HG03135 (cell line): ENCODE results near the gene TP53TG5.

Experiments
- ATAC-seq: cut with Tn5 transposase; IDR thresholded peaks from one replicate; pipeline ENCODE4 v1.9.1; 2021; ENCODE audit warnings: mild to moderate bottlenecking, moderate library complexity; ENCODE audit not compliant: unreplicated experiment

TP53TG5 gene

DNA sequence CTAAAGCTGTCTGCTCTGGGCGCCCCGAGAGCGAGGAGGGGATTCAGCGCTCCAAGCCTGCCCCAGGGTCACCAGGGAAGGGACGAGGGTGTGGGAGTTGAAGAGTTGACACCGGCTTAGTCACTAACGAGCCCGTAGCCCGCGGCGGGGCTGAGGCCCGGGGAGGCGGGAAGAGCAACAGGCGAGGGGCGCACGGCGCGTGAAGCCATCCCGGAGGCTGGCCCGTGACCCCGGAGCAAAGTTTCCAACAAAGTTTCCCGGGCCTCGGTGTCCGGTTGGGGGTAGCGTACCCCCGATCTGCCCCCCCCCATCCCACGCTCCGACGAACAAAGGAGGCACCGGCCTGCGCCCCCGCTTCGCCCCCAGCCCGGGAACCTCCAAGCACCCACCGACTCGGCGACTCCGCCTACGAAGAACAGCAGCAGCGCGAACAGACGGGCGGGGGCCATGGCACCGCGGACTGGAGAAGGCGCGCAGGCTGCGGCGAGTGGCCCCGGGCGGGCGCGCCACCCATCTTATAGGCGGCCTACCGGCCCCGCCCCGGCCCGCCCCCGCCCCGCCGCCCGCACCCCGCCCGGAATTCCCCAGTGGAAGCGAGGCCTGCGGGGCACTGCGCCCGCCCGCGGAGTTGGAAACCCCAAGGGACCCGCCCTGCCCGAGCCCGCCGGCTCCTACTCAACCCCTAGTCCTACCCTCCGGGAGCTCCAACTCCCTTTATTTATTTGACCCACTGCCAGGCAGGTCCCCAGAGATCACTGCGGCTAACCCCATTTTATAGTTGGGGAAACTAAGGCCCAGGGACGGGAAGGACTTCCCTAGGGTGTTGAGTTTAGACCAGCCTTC, 30.0 kb downstream of the TP53TG5 start, which contains the start of gene SDC4:
Gene SDC4, minus strand, starts transcription at position 489 of the 843 bp plus-strand sequence. Its CDS starts 40 bp downstream, at position 449.
- ATAC-seq, result no peak

DNA sequence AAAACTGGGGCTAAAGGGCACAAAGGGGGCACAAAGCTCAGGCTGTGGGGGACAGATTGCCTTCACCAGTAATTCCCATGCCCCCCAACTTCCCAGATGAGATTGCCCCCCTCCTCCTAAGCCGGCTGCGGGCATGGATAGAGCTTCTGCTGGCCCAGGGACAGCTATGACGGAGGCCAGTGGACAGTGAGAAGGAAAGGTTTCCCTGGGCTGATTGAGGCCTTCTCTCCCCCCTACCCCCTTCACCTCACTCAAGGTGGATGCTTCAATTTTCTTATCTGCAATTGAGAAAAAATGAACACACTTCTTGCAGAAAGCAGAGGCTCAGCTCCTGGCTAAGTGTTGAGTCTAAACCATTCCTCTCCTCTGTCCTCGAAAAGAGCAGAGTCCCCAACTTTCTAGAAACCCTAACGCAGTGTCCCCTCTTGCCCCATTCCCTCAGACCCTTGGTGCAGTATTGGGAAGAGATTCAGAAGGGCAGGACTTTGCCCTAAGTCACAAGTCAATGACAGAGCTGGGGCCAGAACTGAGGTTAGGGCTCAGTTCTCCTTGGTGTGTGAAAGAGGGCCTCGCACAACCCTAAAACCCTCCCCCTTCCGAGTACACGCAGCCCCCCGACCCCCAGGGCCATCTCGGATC, 30.7 kb downstream of the TP53TG5 start:
- no peak for ATAC-seq

DNA sequence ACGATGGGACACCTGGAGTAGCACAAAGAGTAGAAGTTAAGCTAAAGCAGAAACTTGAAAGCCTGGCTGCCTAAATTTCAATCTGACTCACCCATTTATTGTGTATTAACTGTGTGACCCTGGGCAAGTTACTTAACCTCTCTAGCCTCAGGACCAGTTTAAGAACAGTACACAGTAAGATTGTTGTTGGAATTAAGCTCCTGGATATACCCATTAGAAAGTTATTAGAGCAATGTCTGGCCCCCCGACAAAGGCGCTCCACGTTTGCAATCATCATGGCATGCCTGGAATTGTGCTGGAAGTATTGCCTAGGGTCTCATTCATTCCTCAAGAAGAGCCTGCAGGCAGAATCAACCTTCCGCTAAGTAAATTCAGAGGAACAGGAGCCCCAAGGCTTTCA, 31.3 kb downstream of the TP53TG5 start:
- no peak for ATAC-seq

DNA sequence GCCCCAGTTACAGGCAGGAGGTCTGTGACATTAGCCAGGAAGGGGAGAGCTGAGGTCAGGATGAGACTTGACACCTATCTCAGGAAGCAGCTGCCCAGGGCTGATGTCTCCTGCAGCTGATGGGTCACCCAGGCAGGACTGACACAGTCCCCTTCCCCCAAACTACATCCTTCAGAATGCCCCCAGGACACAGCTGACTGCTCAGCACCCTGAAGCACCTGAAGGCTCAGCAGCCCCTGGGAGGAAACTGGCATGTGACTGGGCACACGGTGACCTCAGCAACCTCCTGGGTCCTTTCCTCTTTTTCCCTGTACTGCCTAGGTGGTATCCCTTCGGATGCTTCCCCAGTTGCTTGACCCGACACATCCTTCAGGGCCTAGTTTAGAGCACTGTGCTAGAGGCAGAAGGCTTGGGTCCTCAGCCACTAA, 31.8 kb downstream of the TP53TG5 start:
- no peak for ATAC-seq

DNA sequence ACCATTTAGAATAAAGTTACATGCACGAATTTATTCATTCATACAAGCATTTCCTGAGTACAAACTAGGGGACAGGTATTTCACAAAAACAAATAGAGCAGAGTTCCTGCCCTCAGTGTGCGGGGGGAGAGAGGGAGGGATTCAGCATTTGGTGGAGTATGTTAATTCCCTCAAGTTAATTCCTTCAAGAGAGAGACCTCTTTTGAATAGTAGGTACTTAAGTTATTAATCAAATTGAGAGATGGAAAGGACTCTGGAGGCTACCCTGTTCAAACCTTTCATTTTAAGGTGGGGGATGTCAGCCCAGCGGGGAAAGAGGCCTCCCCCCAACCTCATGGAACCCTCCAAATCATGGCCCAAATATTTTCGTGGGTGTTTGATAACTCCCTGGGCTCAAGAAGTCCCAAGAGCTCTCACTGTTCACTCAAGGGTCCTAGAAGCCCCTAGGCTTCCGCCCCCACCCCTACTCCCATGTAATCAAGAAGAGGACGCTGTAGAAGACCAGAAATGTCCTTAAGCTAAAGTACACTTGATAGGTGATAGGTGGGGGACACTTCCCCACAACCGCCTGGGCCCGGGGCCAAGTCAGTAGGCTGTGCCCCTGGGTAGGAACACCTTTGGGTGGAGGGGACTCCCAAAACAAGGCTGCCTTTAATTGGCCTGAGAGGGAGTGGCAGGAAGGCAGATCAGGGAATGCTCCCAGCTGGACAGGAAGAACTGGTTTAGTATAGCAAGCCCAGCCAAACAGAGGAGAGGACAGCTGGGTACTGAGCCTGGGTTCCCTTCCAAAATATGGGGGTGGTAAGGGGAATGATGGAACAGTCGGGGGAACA, 32.8 kb downstream of the TP53TG5 start:
- ATAC-seq, result no peak

DNA sequence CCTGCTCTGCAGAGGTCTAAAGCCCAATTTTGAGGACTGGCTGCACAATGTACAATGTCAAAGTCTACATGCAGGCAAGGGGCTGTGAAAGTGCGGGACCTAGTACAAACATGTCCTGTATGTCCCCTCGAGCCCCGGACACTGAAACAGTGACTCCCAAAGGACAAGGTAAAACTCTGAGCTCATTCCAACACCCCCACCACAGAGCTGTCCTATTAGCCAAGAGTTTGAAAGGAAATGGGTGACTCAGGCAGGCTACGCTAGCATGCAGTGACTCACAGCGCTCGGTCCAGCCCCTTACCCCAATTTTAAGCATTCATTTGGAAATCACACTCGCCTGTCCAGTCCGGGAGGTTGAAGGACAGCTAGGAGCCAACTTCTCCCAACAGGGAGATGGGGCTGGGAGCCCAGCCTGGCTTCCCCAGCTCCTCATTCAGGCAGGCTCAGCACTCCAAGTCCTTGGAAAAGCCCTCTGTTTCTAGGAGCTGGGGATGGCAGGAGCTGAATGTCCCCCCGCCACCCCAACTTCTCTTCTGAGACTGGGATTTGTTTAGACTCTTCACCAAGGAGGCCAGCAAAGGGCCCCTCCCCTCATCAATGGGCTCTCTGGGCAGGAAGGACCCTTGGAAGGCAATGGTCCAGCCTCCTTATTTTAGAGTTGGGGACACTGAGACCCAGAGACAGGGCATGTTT, 33.8 kb downstream of the TP53TG5 start:
- ATAC-seq, result no peak

DNA sequence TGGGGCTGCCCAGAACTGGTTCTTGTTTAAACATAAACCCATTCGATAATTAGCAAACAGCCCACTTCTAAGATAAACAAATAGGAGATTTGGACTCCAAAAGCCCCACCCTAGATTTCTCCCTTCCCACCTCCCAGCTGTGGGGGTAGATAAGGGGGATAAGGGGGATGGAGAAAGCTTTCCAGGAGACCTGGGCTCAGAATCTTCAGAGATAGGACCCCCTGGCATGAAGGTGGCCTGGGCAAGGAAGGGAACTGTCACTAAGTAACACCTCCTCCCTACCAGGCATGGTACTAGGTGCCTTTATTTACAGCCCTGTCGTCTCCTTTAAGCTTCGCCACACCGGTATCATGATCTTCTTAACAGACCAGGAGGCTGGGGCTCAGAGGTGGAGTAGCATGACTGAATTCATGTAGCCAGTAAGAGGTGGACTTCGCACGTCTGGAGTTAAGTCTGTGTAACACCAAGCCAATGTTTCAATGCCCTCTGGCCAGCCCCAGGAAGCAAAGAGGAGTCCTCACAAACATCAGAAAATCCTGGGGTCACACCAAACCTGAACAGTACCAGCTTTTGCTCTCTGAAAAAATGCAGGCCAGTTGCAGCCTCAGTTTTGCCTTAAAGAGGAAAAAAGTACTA, 34.5 kb downstream of the TP53TG5 start:
- ATAC-seq, result no peak

DNA sequence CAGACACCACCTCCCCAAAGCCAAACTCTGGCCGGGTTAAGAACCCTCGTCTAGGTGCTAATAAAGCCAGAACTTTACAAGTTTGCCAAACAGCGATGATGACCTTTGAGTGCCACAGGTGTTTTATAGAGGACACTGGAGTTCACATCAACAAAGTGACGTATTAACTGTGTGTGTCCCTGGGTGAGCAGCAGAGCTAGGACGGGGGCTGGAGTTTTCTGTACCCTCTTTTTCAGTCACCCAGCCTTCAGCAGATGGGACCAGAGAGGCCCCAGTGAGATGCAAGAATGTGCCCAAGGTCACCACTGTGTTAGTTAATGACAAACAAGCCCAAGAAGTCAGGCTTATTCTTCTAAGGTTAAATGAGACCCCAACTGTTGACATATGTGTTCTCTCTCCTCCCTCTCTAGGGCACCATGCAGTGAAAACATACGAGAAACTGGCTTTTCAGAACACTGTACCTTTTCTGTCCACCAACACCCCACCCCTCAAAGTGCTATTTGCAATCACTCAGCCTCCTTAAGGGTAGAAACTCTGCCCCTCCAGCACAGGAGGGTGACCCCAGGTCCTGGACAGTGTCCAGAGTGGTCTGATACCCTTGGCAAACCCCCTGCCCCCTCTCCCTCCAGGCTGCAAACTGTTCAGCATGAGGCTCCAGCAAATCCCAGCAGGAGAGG, 35.1 kb downstream of the TP53TG5 start:
- ATAC-seq, result no peak

DNA sequence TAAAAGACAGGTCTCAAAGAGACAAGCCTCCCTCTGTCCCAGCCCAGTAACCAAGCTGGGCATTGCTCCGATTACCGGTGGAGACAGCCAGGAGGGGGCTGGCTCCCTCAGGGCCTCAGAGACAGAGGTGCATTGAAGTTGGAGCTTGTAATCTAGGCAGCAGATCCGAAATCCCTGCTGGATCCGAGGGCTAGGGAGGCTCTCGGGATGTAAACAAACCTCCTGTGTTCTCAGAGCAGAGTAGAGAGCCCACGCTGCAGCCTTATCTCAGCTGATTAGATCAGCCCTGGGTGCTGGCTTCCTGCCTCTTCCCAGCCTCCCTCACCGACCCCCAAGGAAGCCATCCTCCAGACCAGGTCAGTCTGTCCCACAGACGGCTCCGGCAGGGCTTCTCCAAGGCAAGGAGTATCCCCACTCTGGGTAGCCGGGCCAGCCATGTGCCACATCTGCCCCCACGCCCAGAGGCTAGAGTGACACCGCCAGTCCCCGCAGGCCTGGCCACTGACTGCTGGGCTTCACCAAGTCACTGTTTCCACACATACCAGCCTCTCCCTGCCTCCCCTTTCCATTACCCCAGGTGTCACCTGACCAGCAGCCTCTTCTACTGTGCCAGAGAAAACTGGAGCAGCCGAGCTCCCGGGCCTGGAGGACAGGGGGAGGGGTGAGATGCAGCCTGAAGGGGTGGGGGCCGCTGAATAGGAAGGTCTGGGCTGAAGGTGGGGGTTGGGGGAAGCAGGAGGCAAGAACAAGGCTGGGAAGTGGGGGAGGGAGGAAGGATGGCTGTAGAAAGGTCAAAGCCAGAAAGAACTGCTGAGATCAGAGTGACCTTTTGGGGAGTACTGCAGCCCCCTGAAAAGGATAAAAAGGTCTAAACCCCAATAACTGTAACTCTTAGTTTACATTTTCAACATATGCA, 35.9 kb downstream of the TP53TG5 start:
- ATAC-seq, result no peak

DNA sequence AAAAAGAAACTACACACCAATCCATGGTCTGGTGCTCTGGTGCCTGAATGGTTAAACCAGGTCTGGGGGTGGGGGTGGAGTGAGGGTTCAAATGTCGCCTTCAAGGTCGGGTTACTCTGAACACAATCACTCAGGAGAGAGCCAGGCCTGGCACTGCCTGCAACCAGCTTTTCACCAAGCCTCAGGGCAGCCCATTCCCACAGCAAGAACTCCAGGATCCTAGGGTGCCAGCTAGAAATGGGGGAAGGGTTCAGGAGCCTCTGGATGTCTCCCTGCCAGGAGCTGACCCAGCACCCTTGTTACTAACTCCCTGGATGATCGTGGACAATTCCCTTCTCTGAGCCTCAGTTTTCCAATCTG, 36.6 kb downstream of the TP53TG5 start:
- ATAC-seq, result no peak

DNA sequence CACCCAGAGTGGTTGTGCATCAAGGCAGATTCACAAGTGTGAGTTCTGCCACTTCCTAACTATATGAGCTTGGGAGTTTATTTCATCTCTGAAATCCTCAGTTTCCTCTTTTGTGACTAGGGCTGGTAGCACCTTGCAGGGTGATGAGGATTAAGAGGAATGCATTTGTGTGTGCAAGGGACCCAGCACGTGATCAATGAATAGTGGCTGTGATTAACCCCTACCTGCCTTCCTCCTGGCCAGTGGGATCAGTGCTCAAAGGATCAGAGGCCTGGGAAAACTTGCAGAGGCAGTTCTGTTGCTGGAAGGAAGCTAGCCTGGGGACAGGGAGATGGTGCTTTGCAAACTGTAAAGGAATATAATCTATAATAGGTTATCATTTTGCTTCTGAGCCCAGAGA, 37.2 kb downstream of the TP53TG5 start:
- ATAC-seq, result no peak

DNA sequence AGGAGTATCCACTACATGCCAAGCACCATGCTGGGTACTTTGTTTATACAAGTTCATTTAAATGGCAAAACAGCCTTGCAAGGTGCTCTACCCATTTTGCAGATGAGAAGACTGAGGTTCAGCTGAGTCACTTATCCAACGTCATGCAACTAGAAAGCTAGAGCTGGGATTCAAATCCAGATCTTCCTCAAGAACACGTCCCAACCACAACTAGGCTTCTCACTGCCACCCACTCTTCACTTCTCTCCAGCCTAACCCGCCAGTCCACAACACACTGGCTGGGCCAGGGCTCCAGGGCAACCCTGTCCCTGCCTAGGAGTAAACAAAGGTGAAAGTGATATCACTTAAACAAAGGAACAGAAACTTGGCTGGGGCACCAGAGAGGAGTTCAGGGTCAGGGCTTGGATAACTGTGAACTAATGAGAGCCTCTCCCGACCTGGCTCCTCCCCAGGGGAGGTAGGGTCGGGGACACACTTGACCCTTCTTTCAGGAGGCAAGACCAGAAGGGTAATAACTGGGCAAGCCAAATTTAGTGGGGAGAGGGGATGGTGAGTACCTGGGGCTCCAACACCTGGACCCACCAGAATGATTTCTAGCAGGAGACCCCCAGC, 37.8 kb downstream of the TP53TG5 start:
- no peak for ATAC-seq

DNA sequence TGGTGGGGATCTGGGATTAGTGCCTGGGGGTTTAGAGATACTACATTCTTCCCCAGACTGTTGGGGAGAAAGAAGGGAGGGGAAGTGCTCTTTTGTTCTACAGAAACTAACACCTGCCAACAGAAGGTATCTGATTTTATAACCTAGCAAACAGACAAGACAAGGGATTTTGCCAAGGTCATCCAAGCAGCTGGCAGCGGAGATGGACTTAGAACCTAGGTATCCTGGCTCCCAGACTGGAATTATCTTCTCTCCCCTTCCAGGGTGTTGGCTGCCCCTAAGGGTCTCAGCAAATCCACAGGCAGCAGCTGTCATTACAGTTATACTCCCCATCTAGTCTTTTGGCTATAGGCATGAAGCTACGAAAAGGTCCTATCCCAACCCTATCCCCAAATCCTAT, 38.3 kb downstream of the TP53TG5 start:
- ATAC-seq, result no peak

DNA sequence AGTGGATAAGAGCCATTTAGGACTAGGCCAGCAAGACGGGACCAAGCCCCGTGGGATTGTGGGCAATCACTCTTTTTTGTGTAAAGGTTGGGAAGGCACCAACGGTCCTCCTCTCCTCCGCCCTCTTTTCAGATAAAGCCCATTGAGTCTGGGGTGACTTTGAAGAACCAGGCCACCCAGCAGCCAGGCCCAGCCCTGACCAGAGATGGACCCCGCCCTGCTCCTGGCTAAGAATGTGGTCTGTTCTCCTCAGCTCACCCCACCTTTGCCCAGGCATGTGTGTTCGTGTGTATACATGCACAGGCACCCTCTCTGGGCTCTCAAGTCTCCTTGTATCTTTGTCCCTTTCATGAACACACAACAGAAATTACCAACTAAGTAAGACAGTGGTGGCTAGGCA, 39.0 kb downstream of the TP53TG5 start:
- no peak for ATAC-seq

DNA sequence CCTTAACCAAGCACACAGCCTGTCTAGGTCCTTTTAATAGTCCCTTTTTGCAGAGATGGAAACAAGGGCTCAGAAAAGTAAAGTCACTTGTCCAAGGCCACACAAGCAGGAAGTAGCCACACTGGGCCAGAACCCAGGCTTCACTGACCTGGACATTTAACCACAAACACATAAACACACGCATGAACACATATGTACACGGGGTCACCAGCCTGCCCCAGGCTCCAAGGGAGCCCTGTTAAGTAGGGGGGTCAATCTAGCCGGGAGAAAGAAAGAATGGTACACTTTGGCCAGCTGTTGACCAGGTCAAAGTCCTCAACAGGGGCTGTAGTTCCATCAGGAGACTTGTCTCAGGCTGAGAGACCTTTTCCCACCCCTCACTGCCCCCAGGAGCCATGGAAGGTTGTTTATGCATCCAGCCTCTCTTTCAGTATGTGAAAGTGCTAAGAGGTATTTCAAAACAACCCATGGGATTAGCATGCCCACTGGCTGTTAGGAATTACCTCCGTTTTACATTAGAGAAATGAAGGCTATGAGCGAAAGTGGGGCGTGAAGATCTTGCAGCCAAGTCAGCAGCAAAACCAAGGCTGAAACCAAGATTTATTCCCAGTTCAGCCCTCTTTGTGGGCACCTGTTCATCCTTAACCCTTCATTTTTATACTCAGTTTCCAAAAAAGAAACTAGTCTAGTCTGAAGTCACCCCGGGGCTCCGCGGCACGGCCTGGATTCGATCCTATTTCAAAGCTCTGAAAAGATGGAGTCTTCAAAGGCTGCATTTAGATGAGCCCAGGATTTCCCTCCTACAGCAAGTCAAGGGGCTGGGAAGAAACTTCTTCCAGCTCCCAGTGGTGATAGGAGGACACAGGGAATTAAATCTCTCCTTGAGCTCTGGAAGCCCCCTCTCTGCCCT, 39.7 kb downstream of the TP53TG5 start:
- no peak for ATAC-seq

DNA sequence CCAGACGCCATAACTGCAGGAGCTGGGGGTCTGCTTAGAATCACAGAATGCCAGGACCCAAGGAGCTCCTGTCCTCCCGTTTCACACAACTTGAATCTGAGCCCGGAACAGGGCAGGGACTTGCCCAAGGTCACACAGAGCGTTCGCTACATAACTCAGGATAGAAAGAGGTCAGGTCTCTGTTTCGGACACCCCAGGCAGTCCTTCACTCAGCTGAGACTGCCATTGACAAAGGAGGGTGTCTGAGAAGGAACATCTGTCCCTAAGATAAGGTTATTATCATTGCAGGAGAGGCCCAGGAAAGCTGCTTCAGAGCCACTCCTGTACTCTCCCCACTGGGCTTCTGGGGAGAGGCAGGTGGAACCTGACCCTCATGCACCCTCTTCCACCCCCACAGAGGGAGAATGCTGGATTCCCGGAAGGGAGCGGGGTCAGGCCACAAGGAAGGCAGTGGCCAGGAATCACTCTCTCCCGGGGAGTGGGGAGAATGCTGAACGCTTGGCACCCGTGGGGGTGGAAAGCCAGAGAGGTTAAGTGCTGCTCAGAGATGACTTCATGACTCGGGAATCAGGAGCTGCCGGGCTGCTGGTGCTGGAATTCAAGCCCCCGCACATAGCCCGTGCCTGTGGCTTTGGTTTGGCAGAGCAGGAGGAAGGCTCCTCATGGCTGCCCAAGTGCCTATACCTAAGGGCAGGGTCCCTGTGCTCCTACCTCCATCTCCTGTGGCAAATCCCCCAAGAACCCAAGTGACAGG, 40.6 kb downstream of the TP53TG5 start:
- ATAC-seq, result no peak
